HG02759 (cell line): ENCODE data around the gene SAMD4A.
A peak's percentile ranks its signal among the peaks of the same experiment; 100 is the strongest.

Experiments used
- ATAC-seq: cut with Tn5 transposase; IDR thresholded peaks from one replicate; pipeline ENCODE4 v1.9.1; 2021; ENCODE audit warnings: mild to moderate bottlenecking, moderate library complexity; ENCODE audit not compliant: unreplicated experiment

The SAMD4A gene

GRCh38 chr14:54773171-54774006 is 206.5 kb downstream of the SAMD4A start:
- ATAC-seq, result peak; percentile 44

- ATAC-seq, result no peak
Observed at GRCh38 chr14:54774824-54775223, 207.9 kb downstream of the SAMD4A start.

- ATAC-seq, result no peak
Observed at GRCh38 chr14:54775486-54776140, 208.7 kb downstream of the SAMD4A start.

GRCh38 chr14:54776361-54777001 is 209.6 kb downstream of the SAMD4A start:
- peak; percentile 40 for ATAC-seq

GRCh38 chr14:54777395-54777794 is 210.5 kb downstream of the SAMD4A start:
- ATAC-seq, result no peak

- ATAC-seq, result no peak
Observed at GRCh38 chr14:54778618-54779345, 211.9 kb downstream of the SAMD4A start.

GRCh38 chr14:54781080-54781479 is 214.2 kb downstream of the SAMD4A start:
- ATAC-seq, result no peak

- no peak for ATAC-seq
Observed at GRCh38 chr14:54781961-54782750, 215.2 kb downstream of the SAMD4A start.

GRCh38 chr14:54782751-54783659 is 216.1 kb downstream of the SAMD4A start:
- ATAC-seq, result peak; percentile 94

GRCh38 chr14:54783660-54784015 is 216.7 kb downstream of the SAMD4A start:
- no peak for ATAC-seq

GRCh38 chr14:54784060-54784459 is 217.1 kb downstream of the SAMD4A start:
- ATAC-seq, result no peak

GRCh38 chr14:54784657-54785056 is 217.7 kb downstream of the SAMD4A start:
- no peak for ATAC-seq

GRCh38 chr14:54785136-54785777 is 218.3 kb downstream of the SAMD4A start:
- ATAC-seq, result no peak

- no peak for ATAC-seq
Observed at GRCh38 chr14:54785778-54786770, 219.1 kb downstream of the SAMD4A start.

- ATAC-seq, result no peak
Observed at GRCh38 chr14:54786838-54787237, 219.9 kb downstream of the SAMD4A start.

GRCh38 chr14:54787261-54787660 is 220.3 kb downstream of the SAMD4A start:
- no peak for ATAC-seq

GRCh38 chr14:54788701-54789100 is 221.8 kb downstream of the SAMD4A start:
- no peak for ATAC-seq

- ATAC-seq, result no peak
Observed at GRCh38 chr14:54789166-54789565, 222.2 kb downstream of the SAMD4A start.
